IPS DF 4.7 (cell line): ENCODE measurements around the gene DHRS4L2.
"Not testable (repeated sequence)": the region's sequence is repeated elsewhere in the genome, so short reads cannot be mapped to it uniquely, and the experiment has no call there.

Experiments used
- DNase-seq: peaks from one replicate; pipeline ENCODE4 v3.0.0-alpha.2; 2013; ENCODE audit warnings: low spot score; ENCODE audit errors: extremely low read depth

DHRS4L2 gene

GRCh38 chr14:23988607-23989363 is at the start of gene DHRS4L2:
Gene DHRS4L2, plus strand, starts transcription at chr14:23988929. Its CDS starts 19 bp downstream, at chr14:23988948.
- not testable (repeated sequence) for DNase-seq

GRCh38 chr14:23939607-23940326 is 49.0 kb upstream of the DHRS4L2 start:
- no peak for DNase-seq

- no peak for DNase-seq
These were observed 47.5 kb upstream of the DHRS4L2 start for GRCh38 chr14:23941230-23941629.

GRCh38 chr14:23941669-23942068 is 47.1 kb upstream of the DHRS4L2 start:
- no peak for DNase-seq

DNA sequence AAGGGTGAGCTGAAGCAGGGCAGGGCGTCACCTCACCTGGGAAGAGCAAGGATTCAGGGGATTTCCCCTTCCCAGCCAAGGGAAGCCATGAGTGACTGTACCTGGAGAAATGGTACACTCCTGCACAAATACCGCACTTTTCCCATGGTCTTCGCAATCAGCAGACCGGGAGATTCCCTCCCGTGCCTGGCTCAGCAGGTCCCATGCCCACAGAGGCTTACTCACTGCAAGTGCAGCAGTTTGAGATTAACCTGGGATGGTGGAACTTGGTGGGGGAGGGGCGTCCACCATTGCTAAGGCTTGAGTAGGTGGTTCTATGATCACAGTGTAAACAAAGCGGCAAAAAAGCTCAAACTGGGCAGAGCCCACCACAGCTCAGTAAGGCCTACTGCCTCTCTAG is 46.1 kb upstream of the DHRS4L2 start:
- no peak for DNase-seq

GRCh38 chr14:23949069-23949468 is 39.7 kb upstream of the DHRS4L2 start:
- not testable (repeated sequence) for DNase-seq

- no peak for DNase-seq
These were observed 38.2 kb upstream of the DHRS4L2 start for GRCh38 chr14:23950411-23951135.

DNA sequence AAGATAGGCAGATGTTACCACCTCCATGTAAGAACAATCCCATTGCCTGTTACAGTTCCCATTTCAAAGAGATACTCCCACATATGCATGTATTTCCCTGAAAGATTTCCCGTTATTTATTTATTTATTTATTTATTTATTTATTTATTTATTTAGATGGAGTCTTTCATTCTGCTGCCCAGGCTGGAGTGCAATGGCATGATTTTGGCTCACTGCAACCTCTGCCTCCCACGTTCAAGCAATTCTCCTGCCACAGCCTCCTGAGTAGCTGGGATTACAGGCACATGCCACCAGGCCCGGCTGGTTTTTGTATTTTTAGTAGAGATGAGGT is 37.6 kb upstream of the DHRS4L2 start:
- DNase-seq: not testable (repeated sequence)

GRCh38 chr14:23951590-23952201 is 37.0 kb upstream of the DHRS4L2 start:
- DNase-seq: no peak

- not testable (repeated sequence) for DNase-seq
These were observed 35.6 kb upstream of the DHRS4L2 start for GRCh38 chr14:23953116-23953463.

DNA sequence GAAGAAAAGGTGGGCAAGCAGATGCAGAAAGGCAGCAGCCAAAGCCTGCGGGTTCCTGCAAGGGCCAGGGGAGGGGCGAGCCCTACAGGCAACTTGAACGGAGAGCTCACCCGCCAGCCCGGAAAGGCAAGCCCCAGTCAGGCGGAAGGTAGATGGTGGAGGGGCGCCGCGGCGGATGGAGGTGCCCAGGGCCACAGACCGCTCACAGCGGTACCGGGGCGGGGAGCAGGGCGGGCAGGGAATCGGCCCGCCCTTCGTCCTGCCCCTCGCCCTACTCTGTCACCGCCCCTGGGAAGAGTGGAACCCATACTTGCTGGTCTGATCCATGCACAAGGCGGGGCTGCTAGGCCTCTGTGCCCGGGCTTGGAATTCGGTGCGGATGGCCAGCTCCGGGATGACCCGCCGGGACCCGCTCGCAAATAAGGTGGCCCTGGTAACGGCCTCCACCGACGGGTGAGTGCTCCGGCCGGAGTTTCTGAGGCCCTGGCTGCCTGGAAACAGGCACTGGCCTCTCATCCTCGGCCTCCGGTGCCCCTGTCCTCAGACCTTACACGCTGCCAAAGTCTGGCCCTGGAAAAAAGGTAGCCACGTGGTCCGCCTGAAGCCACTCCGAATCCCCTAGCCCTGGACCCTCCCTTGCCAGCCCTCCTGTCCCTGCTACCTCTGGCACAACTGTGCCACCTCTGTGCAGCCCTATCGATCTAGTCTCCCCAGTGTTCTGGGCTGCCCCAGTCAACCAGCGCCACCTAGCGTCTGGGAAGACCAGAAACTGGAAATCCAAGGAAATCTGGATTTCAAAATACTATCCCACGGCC is 35.1 kb upstream of the DHRS4L2 start, which contains the start of gene DHRS4:
DHRS4 (plus strand) TSS at position 307 of the 815 bp plus-strand sequence; CDS start at position 326, 19 bp downstream.
- DNase-seq: no peak

DNA sequence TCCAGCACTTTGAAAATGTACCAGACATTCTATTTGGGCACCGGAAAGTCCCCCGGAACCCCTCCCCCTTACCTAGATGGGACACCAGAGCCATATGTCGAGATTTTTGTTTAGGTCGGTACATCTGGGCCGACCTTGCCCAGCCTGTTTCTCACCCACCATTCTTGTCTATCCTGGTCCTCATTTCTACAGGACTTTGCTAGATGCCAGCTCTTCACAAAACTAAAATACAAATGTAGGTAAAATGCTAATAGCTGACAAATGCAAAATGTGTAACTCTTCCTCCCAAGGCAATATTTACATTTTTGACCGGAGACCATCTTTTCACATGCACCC is 34.5 kb upstream of the DHRS4L2 start:
- not testable (repeated sequence) for DNase-seq

DNA sequence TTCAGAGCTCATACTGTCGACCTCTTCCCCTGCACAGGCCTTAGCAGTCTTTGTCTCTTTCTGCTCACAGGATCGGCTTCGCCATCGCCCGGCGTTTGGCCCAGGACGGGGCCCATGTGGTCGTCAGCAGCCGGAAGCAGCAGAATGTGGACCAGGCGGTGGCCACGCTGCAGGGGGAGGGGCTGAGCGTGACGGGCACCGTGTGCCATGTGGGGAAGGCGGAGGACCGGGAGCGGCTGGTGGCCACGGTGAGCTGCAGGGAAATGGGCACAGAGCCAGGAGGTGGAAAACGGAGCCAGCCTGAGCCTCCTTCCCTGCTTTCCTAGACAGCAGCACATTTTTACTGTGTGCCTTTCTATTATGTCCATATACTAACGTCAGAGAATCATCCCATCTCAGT is 33.8 kb upstream of the DHRS4L2 start:
- not testable (repeated sequence) for DNase-seq

GRCh38 chr14:23955811-23956210 is 32.9 kb upstream of the DHRS4L2 start:
- DNase-seq: not testable (repeated sequence)

DNA sequence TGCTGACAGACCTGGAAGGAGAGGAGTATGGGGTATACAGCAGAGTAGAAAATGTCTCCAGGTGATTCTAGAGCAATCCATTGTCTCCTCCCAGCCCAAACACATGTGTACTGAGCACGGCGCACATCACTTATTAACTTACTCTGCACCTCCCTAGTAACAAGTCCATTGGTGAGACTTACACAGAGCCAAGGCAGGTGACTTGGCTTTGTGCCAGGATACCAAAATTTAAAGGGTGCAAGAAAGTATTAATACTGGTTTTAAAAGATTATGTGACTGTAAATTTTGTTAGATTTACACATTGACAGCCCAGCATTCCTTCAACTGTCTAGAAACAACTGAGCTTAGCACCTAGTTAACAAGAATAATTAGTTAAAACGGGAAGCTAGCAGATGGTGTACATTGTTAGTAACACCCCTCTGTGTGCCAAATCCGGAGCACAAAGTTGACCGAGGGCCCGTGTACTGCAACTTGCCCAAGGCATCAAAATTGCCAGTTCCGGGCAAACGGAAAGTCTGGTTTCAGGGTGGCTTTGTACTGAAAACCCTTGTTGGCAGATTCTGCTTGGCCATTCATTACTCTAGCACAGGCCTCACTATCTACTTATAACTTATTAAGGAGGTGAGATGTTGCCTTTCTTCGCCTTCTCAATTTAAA is 30.7 kb upstream of the DHRS4L2 start:
- DNase-seq: not testable (repeated sequence)

GRCh38 chr14:23960899-23961298 is 27.8 kb upstream of the DHRS4L2 start:
- DNase-seq: not testable (repeated sequence)

DNA sequence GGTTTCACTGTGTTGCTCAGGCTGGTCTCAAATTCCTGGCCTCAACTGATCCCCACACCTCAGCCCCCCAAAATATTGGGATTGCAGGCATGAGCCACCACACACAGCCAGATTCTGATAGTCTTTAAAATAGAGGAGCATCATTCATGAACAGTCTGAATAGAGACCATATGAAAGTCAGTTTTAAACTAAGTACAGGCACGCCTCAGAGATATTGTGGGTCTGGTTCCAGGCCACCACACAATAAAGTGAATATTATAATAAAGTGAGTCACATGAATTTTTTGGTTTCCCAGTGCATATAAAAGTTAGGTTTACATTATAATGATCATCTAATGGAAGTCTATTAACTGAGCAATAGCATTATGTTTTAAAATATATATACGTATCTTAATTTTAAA is 27.0 kb upstream of the DHRS4L2 start:
- DNase-seq: not testable (repeated sequence)

DNA sequence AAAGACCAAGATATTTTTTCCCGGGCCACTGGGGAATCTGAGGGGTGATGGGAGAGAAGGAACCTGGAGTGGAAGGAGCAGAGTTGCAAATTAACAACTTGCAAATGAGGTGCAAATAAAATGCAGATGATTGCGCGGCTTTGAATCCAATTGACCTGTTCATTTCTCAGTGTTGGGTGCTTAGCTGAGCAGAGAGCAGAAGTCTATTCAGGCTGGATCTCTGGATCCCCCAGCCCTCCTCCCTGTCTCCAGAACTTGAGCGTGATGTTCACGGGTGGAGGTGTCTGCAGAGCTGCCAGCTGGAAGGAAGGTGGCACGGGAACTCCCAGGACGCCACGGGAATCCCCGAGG is 19.6 kb upstream of the DHRS4L2 start:
- not testable (repeated sequence) for DNase-seq

GRCh38 chr14:23969481-23970282 is 19.0 kb upstream of the DHRS4L2 start:
- not testable (repeated sequence) for DNase-seq

DNA sequence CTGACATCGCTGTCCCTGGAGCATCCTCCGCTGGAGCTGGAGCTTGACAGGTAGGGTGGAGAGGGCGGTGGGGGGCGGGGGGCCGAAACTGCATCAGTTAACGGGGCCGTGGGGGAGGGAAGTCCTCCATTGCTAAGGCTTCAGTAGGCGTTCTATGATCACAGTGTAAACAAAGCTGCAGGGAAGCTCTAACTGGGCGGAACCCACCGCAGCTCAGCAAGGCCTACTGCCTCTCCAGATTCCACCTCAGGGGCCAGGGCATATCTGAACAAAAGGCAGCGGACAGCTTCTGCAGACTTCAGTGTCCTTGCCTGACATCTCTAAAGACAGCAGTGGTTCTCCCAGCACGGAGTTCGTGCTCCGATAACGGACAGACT is 18.5 kb upstream of the DHRS4L2 start:
- DNase-seq: not testable (repeated sequence)
